Fibroblast of lung (primary cell): ENCODE results near the gene IL20RA.

ENCODE experiments used
- EZH2 ChIP-seq: IDR thresholded peaks from 2 replicates; pipeline ENCODE4 v1.5.1; 2012; ENCODE audit warnings: low read length, control low read depth, mild to moderate bottlenecking; ENCODE audit errors: missing control alignments
- TF ChIP-seq, protein P1 (sequence below), 2 donors: IDR thresholded peaks in 1 of 2; conservative IDR thresholded peaks in 1 of 2; 1 replicate in 1 of 2; 2 replicates in 1 of 2; pipeline ENCODE4 v1.5.1; 2011 to 2012; ENCODE audit warnings: low read length in 2 of 2, control low read depth in 1 of 2, inconsistent platforms in 1 of 2, low read depth in 1 of 2, mild to moderate bottlenecking in 1 of 2

DNA sequence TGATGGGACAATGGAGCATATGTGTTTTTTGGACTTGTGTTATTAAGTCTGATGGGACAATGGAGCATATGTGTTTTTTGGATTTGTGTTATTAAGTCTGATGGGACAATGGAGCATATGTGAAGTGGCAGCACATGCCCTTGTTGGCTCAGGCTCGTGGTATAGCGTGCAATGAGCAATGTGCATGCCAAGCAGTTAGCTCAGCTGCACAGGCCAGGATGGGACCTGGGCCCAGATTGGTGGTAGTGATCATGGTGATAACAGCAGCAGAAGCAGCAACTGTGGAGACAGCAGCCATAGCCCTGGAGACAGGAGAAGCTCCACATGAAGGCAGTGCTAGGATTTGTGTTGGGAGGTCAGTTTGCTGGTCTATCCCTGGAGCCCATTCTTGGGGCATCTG lies 61.1 kb downstream of the IL20RA start:
- TF ChIP-seq, protein P1, sequence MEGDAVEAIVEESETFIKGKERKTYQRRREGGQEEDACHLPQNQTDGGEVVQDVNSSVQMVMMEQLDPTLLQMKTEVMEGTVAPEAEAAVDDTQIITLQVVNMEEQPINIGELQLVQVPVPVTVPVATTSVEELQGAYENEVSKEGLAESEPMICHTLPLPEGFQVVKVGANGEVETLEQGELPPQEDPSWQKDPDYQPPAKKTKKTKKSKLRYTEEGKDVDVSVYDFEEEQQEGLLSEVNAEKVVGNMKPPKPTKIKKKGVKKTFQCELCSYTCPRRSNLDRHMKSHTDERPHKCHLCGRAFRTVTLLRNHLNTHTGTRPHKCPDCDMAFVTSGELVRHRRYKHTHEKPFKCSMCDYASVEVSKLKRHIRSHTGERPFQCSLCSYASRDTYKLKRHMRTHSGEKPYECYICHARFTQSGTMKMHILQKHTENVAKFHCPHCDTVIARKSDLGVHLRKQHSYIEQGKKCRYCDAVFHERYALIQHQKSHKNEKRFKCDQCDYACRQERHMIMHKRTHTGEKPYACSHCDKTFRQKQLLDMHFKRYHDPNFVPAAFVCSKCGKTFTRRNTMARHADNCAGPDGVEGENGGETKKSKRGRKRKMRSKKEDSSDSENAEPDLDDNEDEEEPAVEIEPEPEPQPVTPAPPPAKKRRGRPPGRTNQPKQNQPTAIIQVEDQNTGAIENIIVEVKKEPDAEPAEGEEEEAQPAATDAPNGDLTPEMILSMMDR (conservative IDR thresholded peaks at IDR 0.05 in 1 of 2, IDR thresholded peaks at IDR 0.05 in 1 of 2; ENCODE audit: low read depth in 1 of 2, low read length in 2 of 2) = no peak
- no peak for TF ChIP-seq EZH2
